Activated T-helper 1 cell treated with anti-CD3 and anti-CD28 coated beads, Interleukin-2, amount 50 U/mL, for 16 hours (primary cell): Measurements from ENCODE around the gene BCL2L13.
"Not testable (repeated sequence)": the region's sequence is repeated elsewhere in the genome, so short reads cannot be mapped to it uniquely, and the experiment has no call there.

Source experiments
- DNase-seq, 2 donors: peaks; one replicate each; pipeline ENCODE4 v3.0.0-alpha.2; 2020; ENCODE audit warnings: low read depth in 1 of 2, low spot score in 1 of 2

Gene BCL2L13

DNA sequence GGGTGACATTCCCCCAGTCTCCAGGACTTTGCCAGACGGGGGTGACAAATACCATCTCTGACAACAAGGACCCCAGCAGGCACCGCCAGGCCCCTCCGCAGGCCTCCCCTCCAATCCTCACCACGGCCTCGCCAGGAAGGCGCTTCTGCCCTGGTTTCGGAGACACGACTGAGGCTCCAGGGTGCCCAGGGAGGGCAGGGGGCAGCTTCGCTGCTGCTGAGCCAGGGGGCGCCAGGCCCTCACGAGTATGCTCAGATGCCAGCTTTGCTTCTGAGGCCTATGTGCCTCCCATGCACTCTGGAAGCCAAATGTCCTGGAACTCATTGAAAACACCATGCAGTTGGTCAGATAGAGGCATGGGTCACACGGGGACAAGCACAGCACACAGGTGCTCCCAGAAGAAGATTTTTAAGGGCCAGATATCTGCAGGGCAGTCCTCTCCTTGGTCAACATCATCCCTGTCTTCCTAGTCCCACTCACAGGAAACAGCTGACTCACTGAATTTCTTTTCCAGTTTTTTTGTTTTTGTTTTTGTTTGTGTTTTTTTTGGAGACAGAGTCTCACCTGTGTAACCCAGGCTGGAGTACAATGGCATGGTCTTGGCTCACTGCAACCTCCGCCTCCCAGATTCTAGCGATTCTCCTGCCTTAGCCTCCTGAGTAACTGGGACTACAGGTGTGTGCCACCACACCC is 115.8 kb downstream of the BCL2L13 start:
- DNase-seq, result no peak

DNA sequence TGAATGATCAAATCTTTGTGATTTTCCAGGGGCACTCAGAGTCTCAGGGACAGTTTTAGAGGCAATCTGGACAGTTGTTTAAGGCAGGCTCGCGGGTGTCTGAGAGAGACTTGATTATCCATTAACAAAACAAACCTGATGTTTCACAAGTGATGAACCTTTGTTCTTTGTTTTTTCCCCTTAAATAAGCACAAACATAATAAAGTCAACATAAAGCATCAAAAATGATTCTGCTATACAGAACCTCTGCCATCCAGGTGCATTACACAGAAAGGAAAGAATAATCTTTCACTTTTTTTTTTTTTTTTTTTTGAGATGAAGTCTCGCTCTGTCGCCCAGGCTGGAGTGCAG is 122.6 kb downstream of the BCL2L13 start:
- no peak for DNase-seq

DNA sequence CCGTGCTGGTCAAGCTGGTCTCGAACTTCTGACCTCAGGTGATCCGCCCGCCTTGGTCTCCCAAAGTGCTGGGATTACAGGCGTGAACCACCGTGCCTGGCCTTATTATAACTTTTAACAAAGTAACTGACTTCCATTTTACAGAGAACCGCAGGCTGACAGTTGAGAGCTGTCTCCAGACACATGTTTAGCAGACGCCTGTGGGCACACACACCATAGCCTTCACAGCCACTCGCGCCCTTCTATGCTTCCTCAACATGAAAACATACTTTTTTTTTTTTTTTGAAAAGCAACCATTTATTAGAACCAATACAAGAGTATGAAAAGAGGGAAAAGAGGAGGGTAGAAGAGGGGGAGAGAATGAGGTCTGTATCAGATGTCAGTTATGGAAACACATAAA is 124.9 kb downstream of the BCL2L13 start:
- not testable (repeated sequence) for DNase-seq

DNA sequence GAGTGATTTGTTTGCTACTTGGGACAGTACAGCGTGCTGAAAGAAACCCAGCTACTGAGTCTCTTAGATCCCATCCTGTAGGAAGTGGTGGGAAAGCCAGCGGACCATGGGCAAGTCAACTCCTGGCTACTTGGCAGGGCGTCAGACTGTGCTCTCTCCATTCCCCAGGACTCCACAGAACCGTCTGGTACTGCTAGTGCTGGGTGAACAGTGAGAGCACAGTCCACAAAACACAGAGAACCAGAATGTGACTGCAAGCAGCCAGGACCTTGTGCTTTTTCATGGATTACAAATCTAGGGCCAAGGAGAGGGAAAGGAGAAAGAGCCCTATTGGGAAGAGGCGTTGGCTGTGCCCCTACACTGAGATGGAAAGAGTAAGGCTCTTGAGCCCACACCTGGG is 125.5 kb downstream of the BCL2L13 start:
- no peak for DNase-seq

DNA sequence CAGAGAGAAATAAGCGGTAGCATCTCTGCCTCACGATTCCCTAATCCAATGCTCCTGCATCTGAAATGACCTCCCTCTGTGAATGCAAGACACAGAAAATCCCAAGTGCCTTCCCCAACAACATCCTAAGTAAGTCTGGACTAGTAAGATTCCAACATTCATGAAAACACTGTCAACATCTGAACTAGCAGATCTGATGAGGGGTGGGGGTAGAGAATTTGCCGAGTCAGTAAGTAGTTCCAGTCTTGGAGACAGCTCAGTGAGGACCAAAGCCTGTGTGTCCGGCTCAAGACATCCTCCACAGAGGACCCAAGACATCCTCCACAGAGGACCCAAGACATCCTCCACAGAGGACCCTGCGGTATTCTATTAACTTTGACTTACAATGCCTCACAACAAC is 126.3 kb downstream of the BCL2L13 start:
- not testable (repeated sequence) for DNase-seq

DNA sequence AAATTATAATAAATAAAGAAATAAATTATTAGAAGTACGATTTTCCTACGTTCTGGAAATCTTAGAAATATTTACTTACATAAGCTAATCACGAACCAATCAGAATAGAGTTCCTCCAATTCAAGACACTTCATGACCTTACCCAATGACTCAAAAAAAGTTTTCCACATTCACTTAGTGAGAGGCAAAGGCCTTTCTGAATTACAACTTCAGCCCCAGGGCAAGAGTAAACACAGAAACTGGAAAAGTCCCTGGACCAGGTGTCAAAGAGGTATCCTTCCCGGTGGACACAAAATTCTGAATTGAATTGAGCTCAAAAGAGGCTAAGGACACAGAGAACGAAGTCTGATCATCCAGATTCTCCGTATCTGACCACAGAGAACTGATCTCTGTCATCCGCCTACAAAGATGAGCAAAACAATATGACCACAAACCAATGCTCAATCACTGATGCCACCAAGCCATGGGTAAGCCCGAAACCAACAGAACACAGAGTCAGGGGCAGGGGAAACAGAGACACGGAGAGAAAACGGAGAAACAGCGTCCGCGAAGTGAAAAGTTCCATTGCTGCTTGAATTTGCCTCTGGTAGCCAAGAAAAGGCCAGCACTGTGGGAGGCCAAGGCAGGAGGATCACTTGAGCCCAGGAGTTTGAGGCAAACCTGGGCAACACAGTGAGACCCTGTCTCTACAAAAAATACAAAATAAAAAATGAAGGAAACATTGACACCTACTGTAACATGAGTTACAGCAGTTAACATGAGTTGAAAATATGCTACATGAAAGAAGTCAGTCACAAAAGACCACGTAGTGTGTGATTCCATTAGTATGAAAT is 128.9 kb downstream of the BCL2L13 start:
- DNase-seq, result no peak

DNA sequence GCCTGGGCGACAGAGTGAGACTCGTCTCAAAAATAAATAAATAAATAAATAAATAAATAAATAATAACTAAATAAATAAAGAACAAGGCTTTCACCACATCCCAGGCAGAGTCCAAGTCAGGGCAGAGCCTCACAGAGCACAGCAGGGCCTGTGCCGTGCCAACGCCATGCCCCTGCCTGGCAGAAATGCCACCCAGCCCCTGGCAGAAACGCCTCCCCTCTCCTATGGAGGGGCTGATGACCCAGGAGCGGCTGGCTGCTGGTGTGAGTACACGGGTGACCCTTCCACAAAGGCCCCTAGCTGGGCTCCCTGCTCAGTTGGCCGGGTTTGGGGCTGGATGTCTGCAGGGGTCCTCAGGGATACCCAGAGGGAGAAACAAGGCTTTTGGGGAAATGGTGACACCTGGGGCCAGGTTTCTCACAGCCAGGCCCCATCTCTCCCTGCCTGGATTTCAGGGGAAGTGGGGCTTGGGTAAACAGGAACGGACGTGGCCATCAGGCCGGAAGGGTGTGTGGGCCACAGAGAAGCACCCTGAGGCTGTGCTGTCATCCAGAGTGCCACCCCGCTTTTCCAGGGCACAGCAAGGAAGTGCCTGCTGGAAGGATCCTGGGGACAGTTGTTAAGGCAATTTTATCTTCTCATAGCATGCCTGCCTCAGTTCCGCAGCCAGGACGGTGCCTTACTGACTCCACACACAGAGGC is 130.6 kb downstream of the BCL2L13 start:
- no peak for DNase-seq

DNA sequence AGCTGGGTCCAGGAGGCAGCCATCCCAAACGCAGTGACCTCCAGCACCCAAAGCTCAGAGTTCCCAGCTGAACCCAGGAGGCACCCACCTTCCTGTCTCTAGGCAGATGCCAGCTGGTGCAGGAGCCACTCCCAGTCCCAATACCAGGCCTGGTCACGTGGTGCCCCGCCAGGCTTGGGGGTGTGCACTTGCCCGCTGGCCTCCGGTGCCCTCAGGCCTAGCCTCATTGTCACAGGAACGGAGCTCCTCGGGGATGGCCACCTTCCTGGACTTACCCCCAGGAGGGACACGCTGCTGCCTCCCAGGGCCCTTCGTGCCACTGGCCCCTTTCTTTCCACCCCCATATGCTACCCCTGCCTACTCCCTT is 131.1 kb downstream of the BCL2L13 start:
- DNase-seq, result no peak

DNA sequence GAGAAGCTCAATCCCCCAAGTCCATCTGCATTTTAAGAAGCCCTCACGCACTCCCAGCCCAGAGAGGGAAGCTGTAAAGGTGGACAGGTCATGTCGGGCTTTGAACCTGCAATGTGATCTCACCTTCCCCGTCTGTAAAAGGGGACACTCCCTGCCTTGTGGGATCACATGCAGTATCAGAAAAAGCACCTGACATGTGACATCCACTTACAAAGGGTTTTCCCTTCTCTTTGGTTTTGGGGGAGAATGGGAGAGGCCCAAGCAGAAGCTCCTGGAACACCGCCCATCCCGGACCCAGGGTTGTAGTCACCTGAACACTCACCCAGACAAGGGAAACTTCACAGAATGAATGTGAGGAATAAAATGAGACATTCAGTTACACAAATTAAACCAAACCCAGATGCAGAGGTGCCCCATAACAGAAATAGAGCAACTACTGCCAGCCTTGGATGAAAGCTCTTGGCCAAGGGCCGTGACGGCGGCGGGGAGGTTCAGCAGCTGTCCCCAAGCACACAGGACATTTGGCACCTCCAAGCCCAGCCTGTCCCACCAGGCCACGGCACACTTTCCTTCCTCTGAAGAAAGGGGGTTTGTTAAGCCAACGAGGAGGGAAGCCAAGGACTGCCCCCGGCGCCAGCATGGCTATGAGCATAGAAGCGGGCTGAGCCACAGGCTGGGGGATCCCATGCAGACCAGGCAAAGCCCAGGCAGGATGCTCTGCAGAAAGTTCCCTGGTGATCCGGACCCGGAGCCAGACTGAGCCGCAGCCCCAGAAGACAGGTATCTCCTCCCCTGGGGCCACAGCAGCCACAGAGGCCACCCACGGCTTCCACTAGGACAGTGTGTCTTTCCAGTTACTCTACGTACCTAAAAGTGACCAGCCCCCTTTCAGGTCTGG is 131.9 kb downstream of the BCL2L13 start:
- no peak for DNase-seq

DNA sequence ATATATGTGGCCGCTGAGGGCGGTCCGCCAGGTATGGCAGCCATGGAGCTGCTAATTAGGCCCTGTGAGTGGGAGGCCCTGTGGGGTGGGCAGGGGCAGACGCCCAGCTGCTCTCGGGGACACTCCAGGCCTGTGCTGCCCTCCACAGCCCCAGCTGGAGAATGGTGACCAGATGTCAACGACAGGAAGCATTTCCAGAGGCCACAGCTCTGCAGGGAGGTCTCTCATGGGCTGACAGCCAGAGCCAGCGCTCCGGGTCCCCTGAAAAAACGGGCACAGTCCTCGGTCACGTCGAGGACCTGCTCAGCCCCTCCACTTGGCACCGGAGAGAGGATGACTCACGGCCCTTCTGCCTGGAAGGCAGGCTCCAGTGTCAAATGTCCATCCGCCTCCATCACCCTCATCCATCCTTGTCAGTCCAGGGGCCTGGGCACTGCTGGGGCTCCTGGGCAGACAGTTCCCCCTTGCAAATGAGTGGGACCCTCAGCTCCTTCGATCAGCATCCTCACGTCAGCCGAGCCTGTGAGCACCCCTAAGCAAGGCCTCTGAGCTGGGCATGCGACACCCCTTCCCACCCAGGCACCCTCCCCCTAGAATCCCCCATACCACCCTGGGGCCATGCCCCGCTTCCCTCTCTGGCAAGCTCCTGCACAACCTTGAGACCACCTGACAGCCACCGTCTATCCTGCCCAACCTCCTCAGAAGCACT is 133.8 kb downstream of the BCL2L13 start:
- DNase-seq, result no peak

DNA sequence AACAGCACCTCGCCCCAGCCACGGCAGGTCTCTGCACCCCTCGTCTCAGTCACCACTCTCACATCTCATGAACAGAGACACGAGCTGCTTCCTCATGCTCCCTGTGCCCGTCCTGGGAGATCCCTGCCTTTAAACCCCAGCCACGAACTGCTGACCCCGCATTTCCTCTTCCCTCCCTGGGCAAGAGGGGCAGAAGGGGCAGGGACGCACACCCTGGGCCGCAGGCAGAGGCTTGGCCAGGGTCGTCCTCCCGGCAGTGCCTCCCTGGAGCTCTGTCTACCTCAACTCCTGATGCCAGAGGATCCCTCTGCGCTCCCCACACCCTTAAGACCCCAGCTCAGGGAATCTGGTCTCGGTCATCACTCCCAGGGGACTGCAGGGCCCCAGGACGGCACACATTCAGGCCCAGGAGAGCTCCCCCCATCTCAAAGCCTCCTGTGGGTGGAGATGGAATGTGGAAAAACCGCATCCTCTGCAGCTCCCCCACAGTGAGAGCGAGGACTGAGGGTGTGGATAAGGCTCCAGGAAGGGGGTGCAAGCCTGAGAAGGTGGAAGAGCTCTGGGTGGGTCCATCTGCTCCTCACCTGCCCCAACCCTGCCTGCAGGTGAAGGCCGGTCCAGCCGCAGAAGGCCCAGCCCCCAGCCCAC is 134.5 kb downstream of the BCL2L13 start:
- DNase-seq, result no peak

DNA sequence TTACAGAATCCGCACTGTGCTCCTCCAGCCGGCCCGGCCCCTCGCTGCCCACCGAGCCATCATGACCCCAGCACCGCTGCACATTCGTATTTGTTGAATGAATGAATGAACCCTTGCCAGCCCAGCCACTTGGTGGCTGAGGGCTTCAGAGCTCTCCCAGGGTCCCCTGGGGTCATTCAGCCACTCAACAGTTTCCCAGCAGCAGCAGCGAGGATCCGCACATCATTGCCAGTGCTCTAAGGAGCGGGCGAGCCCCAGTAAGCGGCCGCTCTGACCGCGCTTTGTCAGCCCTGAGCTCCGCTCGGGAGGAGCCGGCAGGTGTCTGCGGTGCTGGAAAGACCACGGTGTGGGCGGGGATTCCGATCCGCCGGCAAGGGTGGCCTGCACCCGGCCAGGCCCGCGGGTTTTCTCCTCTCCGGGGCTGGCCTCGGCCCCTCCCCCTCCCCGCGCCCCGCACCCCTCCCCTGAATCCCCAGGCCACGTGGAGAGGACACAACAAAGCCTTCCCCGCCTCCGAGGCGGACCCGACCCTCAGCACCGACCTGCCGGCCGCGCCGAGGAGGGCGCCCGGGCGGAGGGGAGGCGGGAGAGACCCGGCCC is 135.1 kb downstream of the BCL2L13 start:
- peak in 1 of 2 donors; percentile 49 for DNase-seq

DNA sequence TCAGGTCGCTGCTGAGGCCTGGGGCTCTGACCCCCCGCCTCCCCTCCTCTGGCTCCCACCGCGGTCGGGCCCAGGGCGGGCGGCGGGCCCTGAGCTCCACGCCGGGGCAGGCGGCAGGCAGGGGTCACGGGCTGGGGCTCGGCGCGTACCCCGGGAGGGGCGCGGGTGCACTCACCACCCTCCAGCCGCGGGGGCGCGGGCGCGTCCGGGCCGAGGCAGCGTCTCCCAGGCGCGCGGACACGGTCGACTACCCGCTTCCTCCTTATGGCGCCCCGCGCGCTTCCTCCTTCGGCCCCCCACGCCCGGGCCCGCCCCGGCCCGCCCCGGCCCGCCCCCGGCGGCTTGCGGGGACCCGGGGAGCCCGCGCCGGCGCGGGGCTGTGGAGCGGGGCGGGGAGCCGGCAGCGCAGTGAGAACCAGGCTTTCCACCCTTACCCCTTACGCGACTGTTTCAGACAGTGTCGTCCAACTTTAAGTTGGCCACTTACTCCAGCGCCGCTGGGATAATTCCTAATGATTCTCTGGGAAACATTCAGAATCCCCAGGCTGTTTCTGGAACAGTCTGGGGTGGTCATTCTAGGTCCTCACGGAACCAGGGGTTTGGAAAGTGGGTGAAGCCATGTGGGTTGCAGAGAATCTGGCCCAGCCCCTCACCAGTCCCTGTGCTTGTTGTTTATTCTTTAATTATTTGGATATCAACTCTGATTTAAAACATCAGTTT is 135.8 kb downstream of the BCL2L13 start, which contains the start of gene BID:
TSS of gene BID (minus strand) at position 264 of the 720 bp plus-strand sequence. CDS start 24,353 bp downstream, outside the sequence.
- peak in 1 of 2 donors; percentile 36 for DNase-seq

DNA sequence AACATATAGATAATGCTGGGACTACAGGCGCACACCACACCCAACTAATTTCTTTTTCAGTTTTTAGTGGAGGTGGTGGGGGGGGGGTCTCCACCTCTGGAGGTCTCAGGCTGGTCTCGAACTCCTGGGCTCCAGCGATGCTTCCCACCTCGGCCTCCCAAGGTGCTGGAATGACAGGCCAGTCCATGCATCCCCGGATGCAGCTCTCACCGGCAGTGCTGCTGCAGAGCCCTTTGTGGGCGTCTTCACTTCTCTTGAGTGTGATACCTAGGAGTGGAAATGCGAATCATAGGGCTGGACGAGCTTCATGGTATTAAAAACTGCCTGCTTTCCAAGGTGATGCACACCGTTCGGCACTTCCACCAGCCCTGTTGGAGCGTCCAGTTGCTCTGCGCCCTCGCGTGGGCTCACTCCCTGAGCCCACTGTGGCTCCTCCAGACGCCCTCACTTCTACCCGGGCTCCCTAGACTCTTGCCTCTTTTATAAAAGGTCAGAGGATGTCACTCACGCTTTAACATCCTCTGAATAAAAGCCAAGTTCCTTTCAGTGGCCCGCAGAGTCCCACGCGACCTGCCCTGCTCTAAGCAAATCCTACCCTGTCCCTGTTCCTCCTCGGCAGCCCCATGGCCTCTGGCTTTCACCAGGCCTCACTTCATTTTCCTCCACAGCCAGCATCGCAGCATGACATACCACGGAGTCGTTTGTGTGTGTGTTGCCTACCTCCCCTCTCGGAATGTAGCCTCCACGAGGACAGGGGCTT is 136.5 kb downstream of the BCL2L13 start:
- DNase-seq, result no peak

DNA sequence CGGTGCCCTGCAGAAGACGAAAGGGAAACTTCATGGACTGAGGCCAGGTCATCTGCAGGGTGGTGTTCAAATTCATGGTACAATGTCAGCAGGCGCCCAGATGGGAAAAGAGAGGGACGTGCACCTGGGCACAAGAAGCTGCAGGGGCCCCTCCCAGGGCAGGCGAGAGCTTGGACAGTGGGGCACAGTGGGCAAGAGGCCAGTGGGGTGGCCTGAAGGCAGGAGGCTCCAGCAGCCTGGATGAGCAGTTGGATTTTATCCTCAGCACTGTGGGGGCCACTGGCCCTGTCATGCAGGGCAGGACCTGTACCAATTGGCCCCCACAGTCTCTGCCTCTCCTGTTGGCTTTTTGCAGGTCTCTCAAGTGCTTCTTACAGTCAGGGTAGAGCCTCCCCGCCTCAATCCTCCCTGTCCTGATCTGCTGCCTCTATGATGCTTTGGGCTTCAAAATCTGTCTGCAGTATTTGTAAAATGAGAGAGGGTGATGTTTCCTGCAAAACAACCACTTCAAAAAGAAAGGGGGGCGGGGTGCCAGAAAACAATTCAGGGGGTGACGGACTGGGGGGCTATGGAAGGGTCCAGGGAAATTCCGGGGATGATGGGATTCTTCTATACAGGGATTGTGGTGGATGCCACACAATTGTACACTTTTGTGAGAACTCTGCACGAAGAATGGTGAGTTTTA is 137.4 kb downstream of the BCL2L13 start:
- DNase-seq, result no peak

DNA sequence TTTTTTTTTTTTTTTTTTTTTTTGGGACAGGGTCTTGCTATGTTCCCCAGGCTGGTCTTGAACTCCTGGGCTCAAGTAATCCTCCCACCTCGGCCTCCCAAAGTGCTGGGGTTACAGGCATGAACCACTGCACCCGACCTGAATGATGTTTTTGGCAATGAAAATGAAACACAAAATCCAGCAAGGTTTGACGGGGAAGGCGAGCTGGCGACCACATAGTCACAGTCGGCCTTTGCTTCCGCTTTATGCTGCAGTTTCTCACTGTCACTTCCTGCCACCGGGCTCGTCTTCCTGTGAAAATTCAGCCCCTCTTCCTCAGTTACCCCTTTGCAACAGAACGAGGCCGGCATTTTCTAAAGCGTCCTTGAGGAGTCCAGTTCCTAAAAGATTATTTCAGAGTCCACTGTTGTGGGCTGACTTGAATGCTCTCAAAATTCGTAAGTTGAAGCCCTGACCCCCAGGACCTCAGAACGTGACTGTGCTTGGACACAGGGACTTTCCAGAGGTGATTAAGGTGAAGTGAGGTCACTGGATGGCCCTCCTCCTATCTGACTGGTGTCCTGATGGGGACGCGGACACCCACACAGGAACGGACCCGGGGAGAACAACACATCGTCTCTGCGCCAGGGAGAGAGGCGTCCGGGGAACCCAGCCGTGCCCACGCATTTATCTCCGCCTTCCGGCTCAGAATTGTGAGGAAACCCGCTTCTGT is 138.6 kb downstream of the BCL2L13 start:
- peak; percentile 40 to 56 for DNase-seq

DNA sequence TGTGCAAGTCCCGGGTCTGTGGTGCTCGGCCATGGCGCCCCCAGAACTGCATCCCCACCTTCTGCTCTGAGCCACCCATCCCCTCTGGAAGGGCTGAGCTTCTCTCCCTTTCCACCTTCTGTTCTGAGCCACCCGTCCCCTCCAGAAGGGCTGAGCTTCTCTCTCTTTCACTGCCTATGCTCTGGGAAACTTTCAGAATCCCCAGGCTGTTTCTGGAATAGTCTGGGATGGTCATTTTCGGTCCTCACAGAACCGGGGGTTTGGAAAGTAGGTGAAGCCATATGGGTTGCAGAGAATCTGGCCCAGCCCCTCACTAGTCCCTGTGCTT is 139.1 kb downstream of the BCL2L13 start:
- no peak for DNase-seq
